Measurements from ENCODE around the gene FAM168A. TPM values are rescaled to one million over a fixed set of nuclear protein-coding genes. Genes with fewer than 3 reads are reported as not detected.

FAM168A gene
- total and polyA plus RNA-seq, 12 donors = 7.7 to 41.8 (median 35.3) TPM

GRCh38 chr11:73416786-73417185 lies 181.1 kb downstream of the FAM168A start:
- H3K4me1 ChIP-seq (replicated peaks in 1 of 2) = peaks cover 0 to 33% of the 10 kb centered on the region in 2 donors
- no peak overlapping the region for H3K27ac ChIP-seq
- H3K36me3 ChIP-seq (replicated peaks in 1 of 2) = peaks cover 0 to 6% of the 10 kb centered on the region in 2 donors
- WGBS, 4 donors = 84 to 99% (median 96%) methylated on average over 2 of the region's 2 CpGs
- H3K9me3 ChIP-seq (replicated peaks in 1 of 3) = no peaks in the 10 kb centered on the region
- intact Hi-C loops (cut with DNase I) = no loop called here
- no peak for DNase-seq
- no peak overlapping the region for H3K4me3 ChIP-seq
- TF ChIP-seq, protein P1, sequence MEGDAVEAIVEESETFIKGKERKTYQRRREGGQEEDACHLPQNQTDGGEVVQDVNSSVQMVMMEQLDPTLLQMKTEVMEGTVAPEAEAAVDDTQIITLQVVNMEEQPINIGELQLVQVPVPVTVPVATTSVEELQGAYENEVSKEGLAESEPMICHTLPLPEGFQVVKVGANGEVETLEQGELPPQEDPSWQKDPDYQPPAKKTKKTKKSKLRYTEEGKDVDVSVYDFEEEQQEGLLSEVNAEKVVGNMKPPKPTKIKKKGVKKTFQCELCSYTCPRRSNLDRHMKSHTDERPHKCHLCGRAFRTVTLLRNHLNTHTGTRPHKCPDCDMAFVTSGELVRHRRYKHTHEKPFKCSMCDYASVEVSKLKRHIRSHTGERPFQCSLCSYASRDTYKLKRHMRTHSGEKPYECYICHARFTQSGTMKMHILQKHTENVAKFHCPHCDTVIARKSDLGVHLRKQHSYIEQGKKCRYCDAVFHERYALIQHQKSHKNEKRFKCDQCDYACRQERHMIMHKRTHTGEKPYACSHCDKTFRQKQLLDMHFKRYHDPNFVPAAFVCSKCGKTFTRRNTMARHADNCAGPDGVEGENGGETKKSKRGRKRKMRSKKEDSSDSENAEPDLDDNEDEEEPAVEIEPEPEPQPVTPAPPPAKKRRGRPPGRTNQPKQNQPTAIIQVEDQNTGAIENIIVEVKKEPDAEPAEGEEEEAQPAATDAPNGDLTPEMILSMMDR (IDR thresholded peaks at IDR 0.05) = no peak
- no peak for TF ChIP-seq POLR2A (IDR thresholded peaks at IDR 0.05)
- no peaks in the 10 kb centered on the region for H3K27me3 ChIP-seq

- peak overlapping the region in 2 of 5 donors; percentile 22 to 46 for H3K27ac ChIP-seq
- no peak for DNase-seq
- no peaks in the 10 kb centered on the region for H3K27me3 ChIP-seq
- no peaks in the 10 kb centered on the region for H3K9me3 ChIP-seq (replicated peaks in 1 of 3)
- H3K4me3 ChIP-seq = no peak overlapping the region
- H3K4me1 ChIP-seq (replicated peaks in 1 of 2) = peaks cover 0 to 33% of the 10 kb centered on the region in 2 donors
- 90 to 91% (median 90%) methylated on average over 4 of the region's 4 CpGs for WGBS, 4 donors
- no peak for TF ChIP-seq POLR2A (IDR thresholded peaks at IDR 0.05)
- TF ChIP-seq, protein P1 (IDR thresholded peaks at IDR 0.05) = no peak
- H3K36me3 ChIP-seq (replicated peaks in 1 of 2) = peaks cover 0 to 6% of the 10 kb centered on the region in 2 donors
- intact Hi-C loops (cut with DNase I) = no loop called here
Measured at GRCh38 chr11:73415854-73416615, 181.9 kb downstream of the FAM168A start.

GRCh38 chr11:73414977-73415651 lies 182.8 kb downstream of the FAM168A start:
- peaks cover 0 to 6% of the 10 kb centered on the region in 2 donors for H3K36me3 ChIP-seq (replicated peaks in 1 of 2)
- WGBS, 4 donors = 58 to 73% (median 66%) methylated on average over 1 of the region's 1 CpG
- intact Hi-C loops (cut with DNase I) = no loop called here
- H3K9me3 ChIP-seq (replicated peaks in 1 of 3) = no peaks in the 10 kb centered on the region
- peaks cover 0 to 33% of the 10 kb centered on the region in 2 donors for H3K4me1 ChIP-seq (replicated peaks in 1 of 2)
- TF ChIP-seq POLR2A (IDR thresholded peaks at IDR 0.05) = no peak
- TF ChIP-seq, protein P1 (IDR thresholded peaks at IDR 0.05) = no peak
- no peaks in the 10 kb centered on the region for H3K27me3 ChIP-seq
- peak overlapping the region in 2 of 5 donors; percentile 22 to 46 for H3K27ac ChIP-seq
- no peak for DNase-seq
- no peak overlapping the region for H3K4me3 ChIP-seq

GRCh38 chr11:73413256-73413655 lies 184.7 kb downstream of the FAM168A start:
- Histone ChIP-seq H3K4me1 (replicated peaks in 1 of 2) (peaks cover 0 to 33% of the 10 kb centered on the region in 2 donors), H3K27ac (no peak overlapping the region), H3K4me3 (no peak overlapping the region), H3K36me3 (replicated peaks in 1 of 2) (peaks cover 0 to 7% of the 10 kb centered on the region in 2 donors), H3K9me3 (replicated peaks in 1 of 3) (no peaks in the 10 kb centered on the region), H3K27me3 (no peaks in the 10 kb centered on the region)
- 89 to 92% (median 90%) methylated on average over 2 of the region's 2 CpGs for WGBS, 4 donors
- TF ChIP-seq, protein P1 (IDR thresholded peaks at IDR 0.05) = no peak
- TF ChIP-seq POLR2A (IDR thresholded peaks at IDR 0.05) = no peak
- no peak for DNase-seq
- intact Hi-C loops (cut with DNase I) = no loop called here
